Hematopoietic multipotent progenitor cell treated with erythropoietin and hydrocortisone succinate and interleukin-3 and kit ligand, for 15 days (in vitro differentiated cells): ENCODE measurements around the gene ODC1.
"Not testable (repeated sequence)": the region's sequence is repeated elsewhere in the genome, so short reads cannot be mapped to it uniquely, and the experiment has no call there.

Source experiments
- DNase-seq: peaks from one replicate; pipeline ENCODE4 v3.0.0-alpha.2; 2015; ENCODE audit warnings: low spot score

ODC1 gene

DNA sequence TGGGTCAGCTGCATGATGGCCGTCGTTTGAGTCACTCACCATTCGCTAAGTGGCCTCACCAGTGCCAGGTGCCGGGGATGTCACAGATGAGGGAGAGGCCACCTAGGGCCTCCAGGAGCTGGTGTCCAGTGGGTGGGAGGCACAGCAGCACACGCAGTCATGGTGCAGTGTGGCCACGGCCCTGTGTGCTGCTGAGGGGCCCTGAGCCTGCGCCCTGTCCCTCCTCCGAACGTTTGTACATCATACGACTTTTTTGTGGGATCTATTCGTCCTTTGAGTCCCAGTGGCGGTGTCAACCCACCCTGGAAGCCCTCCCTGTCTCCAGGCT, 30.1 kb upstream of the ODC1 start:
- no peak for DNase-seq

DNA sequence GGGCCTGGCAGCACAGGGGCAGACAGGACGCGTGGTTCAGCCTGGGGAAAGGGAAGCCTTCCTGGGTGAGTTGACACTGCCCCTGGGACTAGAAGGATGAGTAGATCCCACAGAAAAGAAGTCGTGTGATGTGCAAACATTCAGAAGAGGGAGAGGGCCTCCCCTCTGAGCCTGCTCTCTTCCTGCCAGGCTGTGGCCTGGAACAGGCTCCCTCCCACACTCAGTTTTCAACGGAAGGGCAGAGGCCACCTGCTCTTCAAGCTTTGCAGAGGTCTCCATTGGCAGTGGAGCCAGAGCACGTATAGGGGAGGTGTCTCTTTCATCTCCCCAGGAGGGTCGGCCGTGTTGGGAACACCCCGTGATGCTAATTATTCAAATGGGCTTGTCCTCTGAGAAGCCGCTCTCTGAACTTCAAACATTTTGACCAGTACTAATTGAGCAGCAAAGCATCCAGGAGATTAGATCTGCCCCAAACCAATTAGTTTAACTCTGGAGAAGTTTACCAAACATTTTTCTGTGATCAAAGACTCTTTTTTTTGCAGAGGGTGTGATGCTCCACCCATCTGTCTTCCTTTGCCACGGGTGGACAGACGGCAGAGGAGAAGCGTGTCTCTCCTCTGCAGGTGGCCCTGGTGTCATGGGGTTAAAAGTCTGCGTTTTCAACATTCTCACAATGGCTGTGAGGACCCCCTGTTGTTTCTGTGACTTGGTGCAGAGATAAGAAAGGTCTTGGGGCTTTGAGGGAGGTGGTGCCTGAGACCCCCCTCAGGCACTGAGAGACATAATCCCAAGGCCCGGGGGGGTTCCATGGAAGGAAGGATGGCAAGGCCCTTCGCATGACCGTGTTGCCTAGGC, 29.5 kb upstream of the ODC1 start:
- DNase-seq = no peak

DNA sequence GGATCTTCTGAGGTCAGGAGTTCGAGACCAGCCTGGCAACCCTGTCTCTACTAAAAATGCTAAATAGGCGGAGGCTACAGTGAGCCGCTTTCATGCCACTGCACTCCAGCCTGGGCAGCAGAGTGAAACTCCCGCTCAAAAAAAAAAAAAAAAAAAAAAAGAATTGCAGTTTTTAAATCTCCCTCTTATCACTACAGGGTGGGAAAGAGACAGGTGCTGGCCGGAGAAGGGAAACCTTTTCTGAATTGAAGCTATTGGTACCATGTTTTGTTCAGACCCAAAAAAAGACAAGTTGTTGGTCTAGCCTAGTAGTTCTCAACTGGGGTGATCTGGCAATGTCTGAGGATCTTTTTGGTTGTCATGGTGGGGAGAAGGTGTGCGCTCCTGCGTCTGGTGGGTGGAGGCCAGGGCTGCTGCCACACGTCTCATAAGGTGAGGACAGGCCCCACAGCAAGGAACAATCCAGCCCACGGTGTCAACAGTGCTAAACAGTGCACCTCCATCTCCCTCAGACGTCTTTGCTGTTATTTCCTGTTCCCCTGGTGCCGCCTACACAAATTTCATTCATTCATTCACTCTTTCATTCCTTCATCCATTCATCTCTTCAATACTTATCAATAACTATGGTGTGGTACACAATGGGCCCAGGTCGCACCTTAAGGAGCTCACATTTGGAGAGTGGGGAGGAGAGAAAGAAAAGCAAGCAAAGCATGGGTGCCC, 28.8 kb upstream of the ODC1 start:
- no peak for DNase-seq

DNA sequence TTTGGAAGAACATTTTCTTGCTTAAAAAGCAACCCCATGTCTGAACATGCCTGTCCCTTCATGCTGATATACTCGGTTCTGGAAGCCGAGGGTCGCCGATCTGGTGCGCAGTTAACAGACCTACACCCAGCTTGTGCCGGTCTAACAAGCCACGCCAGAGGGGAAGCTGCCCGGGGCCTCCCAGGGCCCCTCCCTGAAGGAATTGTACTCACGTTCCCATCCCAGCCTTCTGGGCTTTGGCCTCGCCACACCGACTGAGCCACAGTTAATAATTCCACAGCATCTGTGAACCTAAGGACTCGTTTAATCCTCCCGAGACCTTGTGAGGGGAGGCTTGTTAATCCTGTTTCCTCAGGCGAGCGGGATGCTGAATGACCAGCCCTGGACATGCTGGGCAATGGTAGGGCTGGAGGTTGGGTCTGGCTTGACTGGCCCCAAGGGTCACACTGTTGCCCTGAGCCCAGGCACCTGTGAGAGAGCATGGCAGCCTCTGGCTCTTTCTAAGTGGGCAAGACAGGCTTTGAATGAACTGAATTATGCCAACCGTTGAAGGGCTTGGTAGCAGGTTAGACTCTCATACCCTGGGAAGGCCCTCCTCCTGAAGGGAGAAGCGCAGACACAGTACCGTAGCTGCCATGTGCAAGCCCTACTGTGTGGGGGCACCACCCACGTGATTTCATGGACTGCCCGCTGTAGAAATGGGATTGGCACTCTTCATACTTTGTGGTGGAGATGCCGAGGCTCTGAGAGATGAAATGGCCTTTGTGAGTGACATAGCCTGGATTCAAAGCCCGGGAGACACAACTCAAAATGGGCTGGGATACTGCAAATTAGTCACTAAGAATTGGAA, 27.9 kb upstream of the ODC1 start:
- no peak for DNase-seq

DNA sequence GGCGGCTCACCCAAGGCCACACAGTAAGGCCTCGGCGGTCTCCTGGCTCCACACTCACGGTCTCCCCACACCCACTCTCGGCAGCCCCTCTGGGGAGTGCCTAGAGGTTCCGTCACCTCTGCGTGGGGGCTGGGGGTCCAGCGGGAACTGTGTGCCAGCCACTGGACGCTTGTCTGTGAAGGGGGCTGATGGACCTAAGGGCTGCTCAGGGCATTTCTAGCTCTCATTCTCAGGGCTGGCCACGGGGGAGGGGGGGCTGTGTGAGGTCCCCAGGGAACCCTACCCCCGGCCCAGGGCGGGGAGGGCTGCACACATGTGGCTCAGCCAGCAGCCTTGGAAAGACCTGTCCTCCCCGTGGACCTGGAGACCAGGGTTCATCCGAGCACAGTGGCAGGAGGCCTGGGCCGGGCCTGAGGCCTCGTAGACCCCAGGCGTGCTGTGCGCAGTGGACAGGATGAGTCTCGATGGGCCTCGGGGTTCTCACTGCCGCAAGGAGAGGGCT, 27.1 kb upstream of the ODC1 start:
- DNase-seq = no peak

DNA sequence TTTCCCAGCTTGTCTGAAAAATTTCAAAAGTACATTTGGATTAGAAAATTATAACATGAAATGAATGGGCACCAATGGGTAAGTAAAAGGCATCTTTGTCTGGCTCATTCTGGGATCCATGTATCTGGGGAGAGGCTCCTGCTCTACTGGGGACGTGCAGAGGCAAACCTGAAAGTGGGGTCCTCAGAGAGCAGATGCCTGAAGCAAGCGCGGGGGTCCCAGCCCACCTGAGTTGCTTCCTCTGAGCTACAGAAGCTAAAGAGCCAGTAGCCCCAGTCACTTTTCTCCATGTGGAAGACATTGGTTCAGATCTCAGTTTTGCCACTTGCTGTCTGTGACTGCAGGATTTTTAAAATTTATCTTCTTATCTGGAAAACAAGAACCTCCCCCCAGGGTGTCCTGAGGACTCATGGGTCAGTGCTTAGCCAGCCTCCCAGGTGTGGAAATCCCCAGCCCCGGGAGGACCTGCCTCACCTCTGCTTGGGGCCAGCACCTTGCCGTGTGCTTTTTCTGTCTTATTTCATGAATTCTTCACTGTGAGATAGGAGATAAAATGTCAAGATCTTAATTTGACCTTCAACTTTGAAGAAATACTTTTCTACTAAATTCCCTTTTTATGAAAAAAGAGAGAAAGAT, 25.1 kb upstream of the ODC1 start:
- no peak for DNase-seq

DNA sequence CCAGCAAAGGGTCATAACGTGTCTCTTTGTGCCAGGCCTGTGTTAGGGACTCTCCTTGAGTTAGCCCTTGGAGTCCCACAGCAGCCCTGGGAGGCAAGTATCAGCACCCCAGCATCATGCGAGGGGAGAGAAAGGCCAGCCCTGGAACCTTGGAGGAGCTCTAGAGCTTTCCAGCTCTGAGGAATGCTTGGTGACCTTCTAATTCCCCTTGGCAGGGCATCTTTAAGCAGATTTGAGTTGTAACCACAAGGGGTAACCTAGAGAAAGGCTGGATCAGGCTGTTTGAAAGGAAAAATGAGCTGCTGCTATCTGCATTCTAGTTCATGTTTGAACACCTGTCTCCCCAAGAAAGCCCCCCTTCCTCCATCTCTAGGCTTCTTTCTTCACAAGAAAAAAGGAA, 23.8 kb upstream of the ODC1 start:
- DNase-seq = no peak

DNA sequence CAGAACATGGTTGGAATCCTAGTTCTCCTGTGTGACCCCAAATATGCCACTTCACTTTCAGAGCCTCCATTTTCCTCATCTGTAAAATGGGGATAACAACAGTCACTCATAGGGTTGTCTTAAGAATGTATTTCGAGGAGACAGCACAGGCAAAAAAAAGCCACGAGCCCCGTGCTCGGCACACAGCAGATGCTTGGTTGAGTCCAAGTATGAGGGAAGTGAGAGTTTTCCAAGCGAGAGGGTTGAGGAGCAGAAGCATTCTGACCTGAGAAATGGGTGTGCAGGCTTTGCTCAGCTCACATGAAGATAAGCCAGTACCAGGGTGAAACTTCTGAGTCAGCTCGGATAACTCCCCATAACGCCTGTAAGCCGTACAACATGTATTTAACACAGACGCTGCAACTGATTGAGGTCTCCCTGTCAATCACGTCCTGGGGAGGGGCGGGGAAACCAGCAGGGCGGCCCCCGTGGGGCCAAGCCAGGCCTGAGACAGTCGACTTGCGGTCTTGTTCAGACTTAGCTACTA, 23.0 kb upstream of the ODC1 start:
- DNase-seq = no peak

DNA sequence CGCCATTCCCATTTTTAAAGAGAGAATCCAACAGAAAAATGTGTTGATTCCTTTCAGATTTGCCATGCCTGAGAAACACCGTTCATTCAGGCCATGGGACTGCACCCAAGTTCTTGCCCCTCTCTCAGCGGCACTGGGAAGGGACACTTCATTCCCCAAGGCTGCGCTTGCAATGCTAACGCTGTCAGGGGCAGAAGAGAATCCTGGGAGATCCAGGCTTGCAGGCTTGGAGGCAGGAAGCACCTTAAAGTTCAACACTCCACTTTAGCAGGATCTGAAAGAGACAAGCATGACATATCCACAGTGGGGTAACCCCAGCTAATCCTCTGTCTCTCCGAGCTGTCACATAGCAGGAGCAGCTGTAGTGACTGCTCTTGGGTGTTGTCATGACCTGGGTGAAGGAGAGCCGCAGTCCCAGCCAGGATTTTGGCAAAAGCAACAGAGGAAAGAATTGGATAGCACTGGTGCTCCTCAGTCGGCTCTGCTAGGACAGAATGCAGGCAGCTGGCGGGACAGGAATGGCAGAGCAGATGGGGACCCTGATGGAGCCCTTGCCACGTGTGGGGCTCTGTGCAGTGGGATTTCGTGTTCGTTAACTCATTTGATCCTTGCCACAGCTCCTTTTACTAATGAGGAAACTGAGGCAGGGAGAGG, 22.0 kb upstream of the ODC1 start:
- no peak for DNase-seq

DNA sequence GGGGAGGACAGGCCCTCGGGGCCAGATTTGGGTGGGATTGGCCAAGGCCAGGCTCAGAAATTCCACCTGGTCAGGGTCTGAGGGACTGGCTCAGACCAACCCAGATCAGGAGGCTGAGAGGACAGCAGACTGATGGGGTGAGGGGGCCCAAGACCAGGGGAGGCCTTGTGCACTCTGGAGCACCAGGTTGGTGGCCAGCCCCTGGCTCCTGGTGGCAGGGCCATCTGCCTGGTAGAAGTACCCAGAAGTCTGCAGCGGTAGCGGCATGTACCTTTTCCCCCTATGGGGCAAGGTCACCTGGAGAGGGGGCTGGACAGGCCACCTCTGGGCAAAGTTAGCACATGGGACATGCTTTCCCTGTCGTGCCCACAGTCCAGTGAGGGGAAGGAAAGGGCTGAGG, 21.2 kb upstream of the ODC1 start:
- DNase-seq = no peak

DNA sequence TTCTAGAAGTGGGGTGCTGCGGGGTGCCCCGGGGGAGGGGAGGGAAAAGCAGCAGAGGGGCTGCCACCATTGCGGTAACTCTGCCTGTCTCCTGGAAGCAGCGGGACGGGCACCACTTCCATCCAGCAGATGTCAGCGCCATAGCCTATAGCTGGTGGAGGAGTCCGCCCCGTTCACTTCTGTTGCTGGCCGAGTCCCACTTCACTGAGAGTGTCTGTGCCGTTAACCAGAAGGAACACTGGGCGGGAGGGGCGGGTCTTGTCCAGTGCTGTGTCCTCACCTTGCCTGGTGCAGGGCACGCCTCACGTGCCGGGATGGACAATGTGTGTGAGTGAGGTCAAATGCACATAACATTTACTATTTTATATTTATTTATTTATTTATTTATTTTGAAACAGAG, 19.3 kb upstream of the ODC1 start:
- DNase-seq = no peak

DNA sequence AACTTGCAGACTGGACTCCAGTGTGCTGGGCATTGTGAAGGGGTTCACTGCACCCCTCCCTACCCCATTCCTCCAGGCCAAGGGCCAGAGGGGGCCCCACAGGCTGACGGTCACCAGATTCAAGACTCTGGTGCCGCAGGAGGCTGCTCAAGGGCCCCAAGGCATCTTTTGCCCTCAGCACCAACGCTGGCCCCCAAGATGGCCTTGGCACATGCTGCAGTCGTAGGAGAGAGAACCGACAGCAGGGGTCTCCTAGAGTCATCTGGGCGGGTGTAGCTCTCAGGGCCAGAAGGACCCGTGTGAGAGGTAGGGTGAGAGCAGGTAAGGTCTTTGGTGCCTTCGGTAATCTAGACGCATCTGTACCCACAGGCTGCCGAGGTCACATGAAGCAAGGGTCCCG, 18.7 kb upstream of the ODC1 start:
- no peak for DNase-seq

DNA sequence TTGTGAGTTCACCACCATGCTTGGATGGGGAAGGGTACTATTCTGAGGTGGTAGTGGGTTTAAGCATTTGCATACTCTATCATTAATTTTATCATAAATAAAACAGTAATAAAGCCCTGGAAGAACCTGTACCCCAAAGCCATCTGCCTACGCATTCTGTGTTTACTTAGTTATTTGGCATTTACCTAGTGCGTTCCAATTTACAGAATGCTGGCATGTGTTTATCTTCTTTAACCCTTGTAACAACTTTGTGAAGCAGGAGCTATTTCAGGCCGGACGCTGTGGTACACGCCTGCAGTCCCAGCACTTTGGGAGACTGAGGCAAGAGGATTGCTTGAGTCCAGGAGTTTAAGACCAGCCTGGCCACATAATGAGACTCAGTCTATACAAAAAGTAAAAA, 17.8 kb upstream of the ODC1 start:
- no peak for DNase-seq

DNA sequence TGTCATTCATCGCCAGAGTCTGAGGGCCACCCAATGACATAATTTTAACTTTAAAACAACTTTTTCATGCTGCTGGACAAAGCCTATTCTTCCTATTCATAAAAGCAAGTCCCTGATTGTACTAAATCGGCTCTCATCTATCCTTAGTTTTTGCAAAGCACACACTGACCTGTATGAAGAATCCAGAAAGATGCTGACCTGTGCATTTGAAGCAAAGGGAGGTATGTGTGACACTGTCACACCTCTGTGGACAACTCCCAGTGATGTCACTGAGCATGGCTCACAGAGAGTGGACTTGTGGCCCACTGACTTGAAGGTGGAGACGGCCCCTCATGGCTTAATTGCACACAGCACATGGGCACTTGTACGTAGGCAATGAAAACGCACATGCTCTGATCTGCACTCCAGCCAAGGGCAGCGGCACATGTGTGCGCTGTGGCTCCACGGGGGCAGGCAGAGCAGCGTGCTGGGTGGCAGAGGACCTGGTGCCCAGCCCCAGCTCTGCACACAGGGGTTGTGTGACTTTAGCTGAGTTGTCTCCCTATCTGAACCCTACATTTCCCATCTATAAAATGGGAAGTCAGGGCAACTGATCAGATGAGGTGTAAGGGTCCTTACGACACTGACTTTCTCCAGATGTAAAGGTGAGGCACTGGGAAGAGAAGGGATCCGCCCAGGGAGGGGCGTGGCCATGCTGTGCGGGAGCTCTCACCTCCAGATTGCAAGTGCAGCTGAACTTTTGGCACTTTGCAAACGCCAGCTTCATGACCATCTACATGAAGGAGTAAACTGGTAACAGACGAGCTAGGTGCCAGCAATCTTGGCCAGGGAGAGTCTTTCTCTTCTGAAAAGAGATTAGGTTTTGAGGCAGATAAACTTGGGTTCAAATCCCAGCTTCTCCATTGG, 14.3 kb upstream of the ODC1 start:
- no peak for DNase-seq

DNA sequence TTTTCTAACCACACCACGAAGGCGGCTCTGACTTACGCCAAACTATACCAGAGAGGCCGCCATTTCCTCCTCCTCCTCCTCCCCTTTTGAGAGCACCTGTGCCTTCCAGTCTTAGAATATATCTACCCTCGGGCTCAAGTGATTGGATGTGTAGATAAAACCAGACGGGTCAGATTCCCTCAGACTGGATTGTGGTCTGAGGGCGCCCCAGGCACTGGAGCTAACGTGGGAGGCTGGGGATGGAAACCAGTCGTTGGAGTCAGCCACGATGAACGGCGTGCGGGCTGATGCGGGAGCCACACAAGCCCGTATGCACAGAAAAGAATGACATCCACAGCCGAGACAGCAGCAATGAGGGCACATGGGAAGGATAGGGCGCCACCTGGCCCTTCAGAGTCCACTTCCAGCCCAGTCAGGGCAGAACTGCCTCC, 12.3 kb upstream of the ODC1 start:
- no peak for DNase-seq

DNA sequence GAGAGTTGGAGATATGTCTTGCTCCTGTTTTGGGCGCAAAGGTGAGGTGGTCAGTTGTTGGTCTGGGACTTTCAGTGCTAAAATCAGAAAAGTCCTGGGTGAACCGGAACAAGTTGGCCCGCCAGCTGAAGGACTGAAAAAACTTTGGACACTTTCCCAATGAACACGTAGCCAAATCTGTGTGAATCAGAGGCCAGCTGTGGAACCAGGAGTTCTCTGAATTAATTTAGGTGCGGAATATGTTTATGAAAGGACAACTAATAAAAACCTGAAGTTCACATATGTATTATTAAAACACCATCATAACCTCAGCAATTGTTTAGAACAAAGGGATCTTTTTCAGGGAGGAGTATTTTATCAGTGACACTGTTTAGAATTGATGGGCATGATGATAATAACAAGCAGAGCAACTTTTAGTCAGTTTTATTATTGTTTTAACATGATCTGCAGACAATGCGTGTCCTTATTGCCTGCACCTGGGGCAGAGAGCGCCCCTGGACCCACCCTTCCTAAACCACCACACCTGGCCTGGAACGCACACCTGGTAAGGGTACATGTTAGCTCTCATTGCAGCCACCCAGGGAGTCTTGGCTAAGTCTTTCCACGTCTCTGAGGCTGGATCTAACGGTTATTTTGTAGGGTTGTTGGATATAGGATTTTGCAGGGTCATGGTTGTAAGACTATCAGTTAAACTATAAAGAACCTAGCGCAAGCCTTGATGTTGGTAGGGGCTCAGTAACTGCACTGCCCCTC, 9.9 kb upstream of the ODC1 start:
- DNase-seq = no peak

DNA sequence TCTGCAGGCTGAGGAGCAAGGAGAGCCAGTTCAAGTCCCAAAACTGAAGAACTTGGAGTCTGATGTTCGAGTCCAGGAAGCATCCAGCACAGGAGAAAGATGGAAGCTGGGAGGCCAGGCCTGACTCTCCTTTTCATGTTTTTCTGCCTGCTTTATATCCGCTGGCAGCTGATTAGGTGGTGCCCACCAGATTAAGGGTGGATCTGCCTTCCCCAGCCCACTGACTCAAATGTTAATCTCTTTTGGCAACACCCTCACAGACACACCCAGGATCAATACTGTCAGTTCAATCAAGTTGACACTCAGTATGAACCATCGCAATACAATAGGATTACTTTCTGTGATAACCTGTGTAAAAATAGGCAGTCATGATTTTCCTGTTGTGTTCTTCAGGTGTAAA, 9.1 kb upstream of the ODC1 start:
- not testable (repeated sequence) for DNase-seq

DNA sequence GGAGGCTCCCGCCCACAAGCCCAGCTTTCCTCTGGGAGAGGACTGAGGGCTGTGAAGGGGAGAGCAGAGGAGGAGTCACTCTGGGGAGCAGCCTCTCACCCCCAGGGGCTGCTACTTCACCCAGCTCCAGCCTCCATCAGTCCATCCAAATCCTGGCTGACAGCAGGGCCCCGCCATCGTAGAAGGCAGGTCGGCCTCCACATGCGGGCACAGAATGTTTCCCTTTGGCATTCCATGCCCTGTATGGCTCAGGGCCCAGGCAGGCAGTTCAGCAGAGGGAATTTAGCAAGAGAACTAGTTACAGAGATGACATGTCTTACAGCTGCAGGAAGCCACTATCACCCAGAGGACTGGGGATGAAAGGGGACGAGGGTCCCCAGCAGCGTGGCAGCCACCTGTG, 6.4 kb upstream of the ODC1 start:
- no peak for DNase-seq

DNA sequence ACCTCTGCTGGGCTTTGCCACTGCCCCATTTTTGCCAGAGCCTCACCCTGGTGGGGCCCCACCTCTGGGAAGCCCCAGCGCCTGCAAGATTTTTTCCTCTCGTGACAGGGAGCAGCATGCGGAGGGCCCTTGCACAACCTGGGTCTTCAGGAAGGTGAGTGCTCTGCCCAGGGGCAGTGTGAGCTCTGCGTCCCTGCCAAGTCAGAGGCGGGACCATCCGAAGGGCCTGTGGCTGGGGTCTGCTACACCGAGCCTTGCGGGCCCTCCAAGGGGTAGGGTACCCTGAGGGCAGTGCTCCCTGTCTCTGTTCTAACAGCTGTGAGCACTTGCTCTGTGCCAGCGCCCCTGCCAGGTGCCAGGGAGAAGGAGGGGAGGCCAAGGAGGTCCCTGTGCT, 5.8 kb upstream of the ODC1 start:
- no peak for DNase-seq
